ENCODE data around the gene SBF2.

DNA sequence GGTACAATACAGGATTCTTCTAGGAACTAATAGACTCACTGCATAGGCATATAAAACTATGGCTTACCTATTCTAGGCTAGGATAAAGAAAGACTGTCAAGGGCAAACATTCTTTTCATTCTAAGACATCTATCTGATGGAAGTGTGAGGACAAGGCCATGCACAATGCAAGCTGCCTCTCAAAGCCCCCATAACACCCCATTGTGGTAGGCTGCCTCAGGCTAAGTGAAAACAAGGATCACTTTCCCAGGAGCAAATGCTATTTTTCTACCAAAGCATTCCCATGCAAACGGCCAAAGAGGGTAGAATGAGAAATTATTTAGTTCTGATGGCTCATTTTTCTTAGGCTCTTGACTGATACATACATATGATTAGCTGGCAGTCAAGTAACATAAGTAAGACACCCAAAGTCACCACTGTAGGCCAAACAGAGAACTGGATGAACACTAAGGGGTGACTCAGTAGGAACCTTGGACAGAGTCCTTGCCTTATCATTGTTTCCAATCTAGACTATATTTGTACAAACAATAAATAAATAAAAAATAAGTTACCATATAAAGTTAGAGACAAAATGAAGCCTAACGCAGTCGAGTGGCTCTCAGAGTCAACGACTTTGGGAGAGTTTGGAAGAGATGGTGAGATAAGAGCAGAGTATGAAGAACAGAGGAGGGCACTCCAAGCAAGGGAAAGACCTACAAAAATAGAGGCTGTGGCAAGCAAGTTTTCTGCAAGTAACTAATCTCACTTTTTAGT is 303.6 kb downstream of the SBF2 start:
- no peak for TF ChIP-seq POLR2AphosphoS5 (IDR thresholded peaks at IDR 0.05; ENCODE audit: low read depth, low read length)
- TF ChIP-seq TAF1 (IDR thresholded peaks at IDR 0.05; ENCODE audit: borderline replicate concordance, insufficient read depth, low read length), result no peak
- TF ChIP-seq SIN3A (IDR thresholded peaks at IDR 0.05; ENCODE audit: borderline replicate concordance, insufficient read depth, low read length), result no peak
- TF ChIP-seq, protein P1, sequence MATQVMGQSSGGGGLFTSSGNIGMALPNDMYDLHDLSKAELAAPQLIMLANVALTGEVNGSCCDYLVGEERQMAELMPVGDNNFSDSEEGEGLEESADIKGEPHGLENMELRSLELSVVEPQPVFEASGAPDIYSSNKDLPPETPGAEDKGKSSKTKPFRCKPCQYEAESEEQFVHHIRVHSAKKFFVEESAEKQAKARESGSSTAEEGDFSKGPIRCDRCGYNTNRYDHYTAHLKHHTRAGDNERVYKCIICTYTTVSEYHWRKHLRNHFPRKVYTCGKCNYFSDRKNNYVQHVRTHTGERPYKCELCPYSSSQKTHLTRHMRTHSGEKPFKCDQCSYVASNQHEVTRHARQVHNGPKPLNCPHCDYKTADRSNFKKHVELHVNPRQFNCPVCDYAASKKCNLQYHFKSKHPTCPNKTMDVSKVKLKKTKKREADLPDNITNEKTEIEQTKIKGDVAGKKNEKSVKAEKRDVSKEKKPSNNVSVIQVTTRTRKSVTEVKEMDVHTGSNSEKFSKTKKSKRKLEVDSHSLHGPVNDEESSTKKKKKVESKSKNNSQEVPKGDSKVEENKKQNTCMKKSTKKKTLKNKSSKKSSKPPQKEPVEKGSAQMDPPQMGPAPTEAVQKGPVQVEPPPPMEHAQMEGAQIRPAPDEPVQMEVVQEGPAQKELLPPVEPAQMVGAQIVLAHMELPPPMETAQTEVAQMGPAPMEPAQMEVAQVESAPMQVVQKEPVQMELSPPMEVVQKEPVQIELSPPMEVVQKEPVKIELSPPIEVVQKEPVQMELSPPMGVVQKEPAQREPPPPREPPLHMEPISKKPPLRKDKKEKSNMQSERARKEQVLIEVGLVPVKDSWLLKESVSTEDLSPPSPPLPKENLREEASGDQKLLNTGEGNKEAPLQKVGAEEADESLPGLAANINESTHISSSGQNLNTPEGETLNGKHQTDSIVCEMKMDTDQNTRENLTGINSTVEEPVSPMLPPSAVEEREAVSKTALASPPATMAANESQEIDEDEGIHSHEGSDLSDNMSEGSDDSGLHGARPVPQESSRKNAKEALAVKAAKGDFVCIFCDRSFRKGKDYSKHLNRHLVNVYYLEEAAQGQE (IDR thresholded peaks at IDR 0.05; ENCODE audit: insufficient read depth in 1 of 2, low read depth in 2 of 2, low read length in 2 of 2), result peak; percentile 38 to 84; a peak in 2 of 4 replicates
- no peak for TF ChIP-seq FOXP2 (optimal IDR thresholded peaks at IDR 0.05; ENCODE audit: borderline replicate concordance, extremely low read depth, extremely low read length, insufficient read depth)

Measured in PFSK-1 (cell line).